Limb (tissue), 2 donors: ENCODE measurements around the gene SLC10A3.
A peak's percentile ranks its signal among the peaks of the same experiment; 100 is the strongest.

ENCODE experiments used
- DNase-seq, 2 donors: peaks; one replicate each; pipeline ENCODE4 v3.0.0-alpha.2; 2016; ENCODE audit errors: extremely low spot score in 2 of 2

Gene SLC10A3

GRCh38 chrX:154484255-154485149 lies 5.9 kb downstream of the SLC10A3 start:
- DNase-seq: no peak

GRCh38 chrX:154483325-154483724 lies 7.1 kb downstream of the SLC10A3 start:
- no peak for DNase-seq

- no peak for DNase-seq
Observed at GRCh38 chrX:154482786-154483185, 7.6 kb downstream of the SLC10A3 start.

GRCh38 chrX:154481911-154482601 lies 8.4 kb downstream of the SLC10A3 start:
- no peak for DNase-seq

GRCh38 chrX:154481195-154481594 lies 9.2 kb downstream of the SLC10A3 start:
- no peak for DNase-seq

GRCh38 chrX:154478728-154479622 lies 11.5 kb downstream of the SLC10A3 start, which contains the start of gene LAGE3:
LAGE3 (minus strand) TSS chrX:154479281; CDS start chrX:154478915, 366 bp downstream.
- DNase-seq: peak; percentile 82 to 95

GRCh38 chrX:154477891-154478477 lies 12.4 kb downstream of the SLC10A3 start:
- DNase-seq: no peak

- DNase-seq: no peak
Observed at GRCh38 chrX:154476821-154477220, 13.6 kb downstream of the SLC10A3 start.

GRCh38 chrX:154473683-154474082 lies 16.7 kb downstream of the SLC10A3 start:
- no peak for DNase-seq

GRCh38 chrX:154472685-154473632 lies 17.5 kb downstream of the SLC10A3 start:
- DNase-seq: no peak

GRCh38 chrX:154471839-154472684 lies 18.4 kb downstream of the SLC10A3 start:
- no peak for DNase-seq

GRCh38 chrX:154470914-154471568 lies 19.4 kb downstream of the SLC10A3 start:
- DNase-seq: no peak

GRCh38 chrX:154470434-154470833 lies 20.0 kb downstream of the SLC10A3 start:
- DNase-seq: no peak

GRCh38 chrX:154469880-154470279 lies 20.5 kb downstream of the SLC10A3 start:
- DNase-seq: no peak

GRCh38 chrX:154469114-154469513 lies 21.3 kb downstream of the SLC10A3 start:
- no peak for DNase-seq

- no peak for DNase-seq
Observed at GRCh38 chrX:154468217-154468616, 22.2 kb downstream of the SLC10A3 start.

GRCh38 chrX:154467556-154467955 lies 22.9 kb downstream of the SLC10A3 start:
- no peak for DNase-seq

GRCh38 chrX:154466907-154467306 lies 23.5 kb downstream of the SLC10A3 start:
- DNase-seq: no peak

- DNase-seq: no peak
Observed at GRCh38 chrX:154466036-154466435, 24.4 kb downstream of the SLC10A3 start.
